Uterus (tissue), 2 donors: Measurements from ENCODE around the gene PLEKHB2.

Source experiments
- CTCF ChIP-seq, 4 experiments: fragments of 200-600 bp in 2 of 4; fragments of 450-650 bp in 2 of 4; sonication (generic) in 2 of 4; IDR thresholded peaks; one replicate each; pipeline ENCODE4 v1.5.1; 2016 to 2019; ENCODE audit warnings: antibody characterized with exemption in 4 of 4, mild to moderate bottlenecking in 2 of 4, moderate library complexity in 1 of 4
- POLR2A ChIP-seq, 2 donors: fragments of 450-650 bp; IDR thresholded peaks; one replicate each; pipeline ENCODE4 v1.6.1; 2016; ENCODE audit warnings: antibody characterized with exemption in 2 of 2, mild to moderate bottlenecking in 1 of 2, moderate library complexity in 1 of 2

- no peak for TF ChIP-seq CTCF (IDR thresholded peaks at IDR 0.05)
- no peak for TF ChIP-seq POLR2A (IDR thresholded peaks at IDR 0.05)
These were observed 27.8 kb upstream of the PLEKHB2 start for GRCh38 chr2:131077182-131077846.
